A549 (cell line): ENCODE results near the gene RTN4RL1. TPM values are rescaled to one million over a fixed set of nuclear protein-coding genes. Genes with fewer than 3 reads are reported as not detected.

ENCODE experiments used
- ATAC-seq, 2 experiments: fragments of 200-7000 bp in 1 of 2; fragments of >200 bp in 1 of 2; cut with Nextera tagmentation in 1 of 2; cut with Tn5 transposase in 1 of 2; 3 replicates each; pipeline versions ENCODE4 v1.8.0 to v1.9.1; 2018 to 2020; ENCODE audit warnings: mild to moderate bottlenecking in 1 of 2, moderate library complexity in 1 of 2
- CTCF ChIA-PET: fragments of 300-600 bp; sonication (Branson Sonifier 250); formaldehyde crosslinking; extraction: SDS; loops from one replicate; lab custom pipeline; 2021; ENCODE audit warnings: antibody characterized with exemption, inconsistent platforms; lab: Yijun Ruan, JAX
- POLR2A ChIA-PET: fragments of 350-600 bp; formaldehyde crosslinking; extraction: SDS; loops from one replicate; lab custom pipeline; 2021; ENCODE audit warnings: antibody characterized with exemption, inconsistent platforms; lab: Yijun Ruan, JAX
- DNase-seq, 2 experiments: peaks; one replicate each; pipeline versions ENCODE4 v3.0.0 to v3.0.0-alpha.2; 2011 to 2016; ENCODE audit warnings: low read depth in 1 of 2, low spot score in 1 of 2
- FAIRE-seq: peaks from 2 replicates; lab custom pipeline; 2011; peaks lifted over from hg19 to GRCh38; lab: Jason Lieb, UNC
- H3K27ac ChIP-seq, 2 experiments: fragments of >200 bp; sonication (Bioruptor Twin); formaldehyde crosslinking; 3 replicates each; pipeline ENCODE4 v1.5.1; 2016 to 2017
- H3K4me1 ChIP-seq: fragments of >200 bp; sonication (Bioruptor Twin); formaldehyde crosslinking; 3 replicates; pipeline ENCODE4 v1.6.1; 2016
- H3K4me2 ChIP-seq: fragments of >200 bp; sonication (Bioruptor Twin); formaldehyde crosslinking; 3 replicates; pipeline ENCODE4 v1.6.1; 2016
- H3K4me3 ChIP-seq: fragments of >200 bp; sonication (Bioruptor Twin); formaldehyde crosslinking; 3 replicates; pipeline ENCODE4 v1.5.1; 2016
- H3K9me3 ChIP-seq: fragments of >200 bp; sonication (Bioruptor Twin); formaldehyde crosslinking; 3 replicates; pipeline ENCODE4 v1.6.1; 2016
- CBX8 ChIP-seq: fragments of 200-600 bp; sonication (generic); IDR thresholded peaks from 2 replicates; pipeline ENCODE4 v1.6.1; 2016
- CEBPB ChIP-seq, 2 experiments: fragments of >200 bp in 1 of 2; sonication (Bioruptor Twin) in 1 of 2; formaldehyde crosslinking in 1 of 2; IDR thresholded peaks; 2 replicates each; pipeline ENCODE4 v1.6.1; 2012 to 2016
- CHD2 ChIP-seq: fragments of 150-350 bp; IDR thresholded peaks from 2 replicates; pipeline ENCODE4 v1.6.1; 2014; ENCODE audit warnings: low read length; ENCODE audit not compliant: partially characterized antibody
- CHD4 ChIP-seq: fragments of 200-600 bp; sonication (generic); IDR thresholded peaks from 2 replicates; pipeline ENCODE4 v1.6.1; 2016; ENCODE audit warnings: antibody characterized with exemption, mild to moderate bottlenecking, borderline replicate concordance
- CTCF ChIP-seq: fragments of >200 bp; sonication (Bioruptor Twin); formaldehyde crosslinking; IDR thresholded peaks from 3 replicates; pipeline ENCODE4 v1.5.1; 2016
- EHMT2 ChIP-seq: fragments of 200-600 bp; sonication (generic); IDR thresholded peaks from 2 replicates; pipeline ENCODE4 v1.6.1; 2016; ENCODE audit warnings: antibody characterized with exemption, low read depth, mild to moderate bottlenecking, moderate library complexity
- EP300 ChIP-seq, 2 experiments: fragments of >200 bp; sonication (Bioruptor Twin); formaldehyde crosslinking; IDR thresholded peaks; 2 replicates in 1 of 2; 3 replicates in 1 of 2; pipeline ENCODE4 v1.6.1; 2016 to 2017
- ESRRA ChIP-seq: fragments of 150-350 bp; IDR thresholded peaks from 2 replicates; pipeline ENCODE4 v1.6.1; 2014; ENCODE audit warnings: mild to moderate bottlenecking, low read length, borderline replicate concordance
- FOXS1 ChIP-seq: fragments of 250-450 bp; sonication (Bioruptor Pico); IDR thresholded peaks from 2 replicates; pipeline ENCODE4 v1.5.0; 2020; ENCODE audit warnings: mild to moderate bottlenecking, moderate library complexity
- GATA3 ChIP-seq: IDR thresholded peaks from 2 replicates; pipeline ENCODE4 v1.6.1; 2012; ENCODE audit warnings: borderline replicate concordance
- HEYL ChIP-seq: fragments of 250-450 bp; sonication (Bioruptor Pico); IDR thresholded peaks from 2 replicates; pipeline ENCODE4 v1.8.0; 2021; ENCODE audit warnings: mild to moderate bottlenecking, moderate library complexity
- HMGXB4 ChIP-seq: fragments of 250-450 bp; sonication (Bioruptor Pico); IDR thresholded peaks from 2 replicates; pipeline ENCODE4 v1.5.0; 2021; ENCODE audit warnings: mild to moderate bottlenecking, moderate library complexity, borderline replicate concordance
- HOXA7 ChIP-seq: fragments of 250-450 bp; sonication (Bioruptor Pico); IDR thresholded peaks from 2 replicates; pipeline ENCODE4 v1.5.0; 2020; ENCODE audit warnings: mild to moderate bottlenecking, moderate library complexity
- JUN ChIP-seq, 2 experiments: fragments of >200 bp; sonication (Bioruptor Twin); formaldehyde crosslinking; IDR thresholded peaks; 2 replicates in 1 of 2; 3 replicates in 1 of 2; pipeline ENCODE4 v1.6.1; 2016 to 2017
- KDM5A ChIP-seq: fragments of 200-600 bp; sonication (generic); IDR thresholded peaks from 2 replicates; pipeline ENCODE4 v1.6.1; 2016; ENCODE audit warnings: antibody characterized with exemption, mild to moderate bottlenecking
- MAFK ChIP-seq: fragments of 450-650 bp; IDR thresholded peaks from 2 replicates; pipeline ENCODE4 v1.6.1; 2014; ENCODE audit not compliant: partially characterized antibody
- MAX ChIP-seq: IDR thresholded peaks from 2 replicates; pipeline ENCODE4 v1.6.1; 2012
- NFE2L2 ChIP-seq: fragments of 150-350 bp; conservative IDR thresholded peaks from 2 replicates; pipeline ENCODE4 v1.6.1; 2014; ENCODE audit warnings: low read length
- NR3C1 ChIP-seq: fragments of >200 bp; sonication (Bioruptor Twin); formaldehyde crosslinking; IDR thresholded peaks from 3 replicates; pipeline ENCODE4 v1.6.1; 2017
- RCOR1 ChIP-seq: fragments of 150-350 bp; IDR thresholded peaks from 2 replicates; pipeline ENCODE4 v1.6.1; 2014; ENCODE audit warnings: antibody characterized with exemption, low read length, low read depth
- RFX5 ChIP-seq: fragments of 450-650 bp; IDR thresholded peaks from 2 replicates; pipeline ENCODE4 v1.7.1; 2014; ENCODE audit warnings: antibody characterized with exemption, mild to moderate bottlenecking, moderate library complexity
- TP53 ChIP-seq: fragments of 250-450 bp; sonication (Bioruptor Pico); IDR thresholded peaks from 2 replicates; pipeline ENCODE4 v1.5.0; 2021; ENCODE audit warnings: mild to moderate bottlenecking, moderate library complexity
- ZC3H11A ChIP-seq: fragments of 450-650 bp; IDR thresholded peaks from 2 replicates; pipeline ENCODE4 v1.6.1; 2014; ENCODE audit warnings: antibody characterized with exemption, mild to moderate bottlenecking
- ZFP36 ChIP-seq: fragments of 450-650 bp; IDR thresholded peaks from 2 replicates; pipeline ENCODE4 v1.6.1; 2014; ENCODE audit warnings: borderline replicate concordance; ENCODE audit not compliant: partially characterized antibody
- WGBS: methylation state at CpG from one replicate; pipeline ENCODE4 v1.1.6; 2017; ENCODE audit errors: missing lambda C conversion rate; 5-methylcytosine and 5-hydroxymethylcytosine counted together
- polyA plus RNA-seq, 4 experiments: library from polyadenylated mRNA; depleted of rRNA in 3 of 4; stranded (reverse); fragments of >200 nt; fragmentation: RNase III in 1 of 4; extraction: RNeasy Plus Mini Kit Qiagen cat#74134 plus additional on column Dnase treatment in 1 of 4; gene quantifications; 2 replicates in 3 of 4; 3 replicates in 1 of 4; pipeline ENCODE4 v1.2.3, GENCODE V29; 2011 to 2017
- TF ChIP-seq, protein P1 (sequence below): fragments of 150-350 bp; IDR thresholded peaks from 2 replicates; pipeline ENCODE4 v1.6.1; 2014; ENCODE audit warnings: low read depth, mild to moderate bottlenecking, low read length

Gene RTN4RL1
- polyA plus RNA-seq, 2 of the 4 experiments (the other 2 are of a cell fraction) = 0.39 to 1.5 TPM

- no peak for TF ChIP-seq TP53 (CRISPR knock-in tag)
- no peak for TF ChIP-seq RCOR1
- no peak for TF ChIP-seq JUN (IDR thresholded peaks at IDR 0.05)
- TF ChIP-seq HMGXB4 = no peak
- no peak for TF ChIP-seq KDM5A
- TF ChIP-seq, all 56 proteins: peak for 0
- ATAC-seq (no peak), FAIRE-seq (no peak), DNase-seq (no peak)
- Histone ChIP-seq H3K4me2 (peak overlapping the region; percentile 96; the same call in 2 of the 3 replicates), H3K4me3 (no peak overlapping the region), H3K9me3 (no peaks in the 10 kb centered on the region), H3K4me1 (peaks cover 14% of the 10 kb centered on the region), H3K27ac (no peak overlapping the region)
- WGBS = 87% methylated on average over 16 of the region's 16 CpGs
- POLR2A ChIA-PET = interaction anchor here (3.3 kb wide), 1 partner anchor 115 kb away, joined by 23 read pairs; no protein-coding TSS in a partner anchor
- CTCF ChIA-PET = interaction anchor here (1.0 to 17.0 kb wide), 15 partner anchors 12 to 292 kb away, joined by 3 to 420 read pairs (median 32); partner anchors contain the start of gene OVCA2
Measured at GRCh38 chr17:2023256-2023655, 1.9 kb downstream of the RTN4RL1 start.

DNA sequence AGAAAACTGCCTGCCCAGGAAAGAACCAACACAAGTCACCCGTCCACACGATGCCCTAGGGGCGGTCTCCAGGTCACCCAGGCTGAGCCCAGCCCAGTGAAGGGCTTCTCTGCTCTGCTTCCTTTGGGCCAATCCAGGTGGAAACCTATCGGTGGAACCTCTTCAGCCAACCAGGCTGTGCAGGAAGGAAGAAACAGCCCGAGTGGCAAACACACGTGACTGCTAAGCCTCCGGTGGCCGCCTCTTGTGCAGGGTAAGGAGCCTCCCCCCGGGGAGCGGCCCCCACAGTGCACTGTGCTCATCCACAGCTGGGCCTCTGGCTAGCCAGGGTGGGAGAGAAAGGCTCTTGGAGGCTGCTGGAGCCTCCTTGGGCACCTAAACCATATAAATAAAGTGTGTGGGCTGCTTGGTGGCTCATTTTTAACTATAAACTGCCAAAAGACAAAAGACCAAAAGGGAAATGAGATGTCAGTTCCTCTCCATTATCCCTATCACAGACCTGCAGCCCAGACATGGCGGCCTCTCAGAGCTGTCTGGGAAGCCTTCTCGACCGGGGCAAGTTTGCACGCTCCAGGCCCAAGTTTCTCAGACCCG lies 2.4 kb downstream of the RTN4RL1 start:
- no peak for TF ChIP-seq JUN (IDR thresholded peaks at IDR 0.05)
- TF ChIP-seq NR3C1 = no peak
- TF ChIP-seq, protein P1, sequence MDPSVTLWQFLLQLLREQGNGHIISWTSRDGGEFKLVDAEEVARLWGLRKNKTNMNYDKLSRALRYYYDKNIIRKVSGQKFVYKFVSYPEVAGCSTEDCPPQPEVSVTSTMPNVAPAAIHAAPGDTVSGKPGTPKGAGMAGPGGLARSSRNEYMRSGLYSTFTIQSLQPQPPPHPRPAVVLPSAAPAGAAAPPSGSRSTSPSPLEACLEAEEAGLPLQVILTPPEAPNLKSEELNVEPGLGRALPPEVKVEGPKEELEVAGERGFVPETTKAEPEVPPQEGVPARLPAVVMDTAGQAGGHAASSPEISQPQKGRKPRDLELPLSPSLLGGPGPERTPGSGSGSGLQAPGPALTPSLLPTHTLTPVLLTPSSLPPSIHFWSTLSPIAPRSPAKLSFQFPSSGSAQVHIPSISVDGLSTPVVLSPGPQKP = no peak
- no peak for TF ChIP-seq ZC3H11A
- no peak for TF ChIP-seq EHMT2
- no peak for TF ChIP-seq EP300 (IDR thresholded peaks at IDR 0.05)
- Histone ChIP-seq H3K9me3 (no peaks in the 10 kb centered on the region), H3K4me2 (no peak overlapping the region), H3K4me3 (no peak overlapping the region), H3K4me1 (peaks cover 14% of the 10 kb centered on the region), H3K27ac (no peak overlapping the region)
- ChIA-PET CTCF (interaction anchor here (0.8 to 17.0 kb wide), 12 partner anchors 12 to 222 kb away, joined by 3 to 420 read pairs (median 28); partner anchors contain the start of gene OVCA2), POLR2A (no interaction called here)
- ATAC-seq (no peak), DNase-seq (no peak), FAIRE-seq (no peak)
- WGBS = 84% methylated on average over 15 of the region's 15 CpGs

DNA sequence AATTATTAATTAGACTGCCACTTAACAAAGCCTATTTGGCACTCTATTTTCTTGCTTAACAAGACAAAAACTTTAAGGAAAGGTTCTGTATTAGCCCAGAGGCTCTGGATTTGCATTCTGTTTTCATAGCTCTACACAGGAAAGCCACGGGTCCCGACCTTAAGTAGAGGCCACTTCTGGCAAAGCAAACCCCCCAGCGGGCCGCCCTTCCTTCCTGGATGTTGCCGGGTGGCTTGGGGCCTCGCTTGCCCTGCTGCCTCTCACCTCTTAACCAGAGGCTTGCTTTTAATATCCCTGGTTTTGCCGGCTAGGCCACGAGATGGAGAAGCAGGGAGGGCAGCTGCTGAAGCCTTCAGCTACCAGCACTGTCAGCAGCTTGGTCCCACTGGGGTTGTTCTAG lies 4.4 kb downstream of the RTN4RL1 start:
- ATAC-seq = no peak
- DNase-seq = no peak
- no peak for TF ChIP-seq CHD4
- no peak for TF ChIP-seq ZFP36
- TF ChIP-seq, protein P1 = no peak
- no peak for TF ChIP-seq CBX8
- no peak for TF ChIP-seq MAFK
- no peak for TF ChIP-seq FOXS1 (CRISPR knock-in tag)
- TF ChIP-seq HOXA7 = no peak
- TF ChIP-seq JUN (IDR thresholded peaks at IDR 0.05) = no peak
- no peak for TF ChIP-seq GATA3
- TF ChIP-seq NFE2L2 = no peak
- TF ChIP-seq HEYL = no peak
- no peak for TF ChIP-seq CEBPB (IDR thresholded peaks at IDR 0.05)
- no peak for TF ChIP-seq CHD2
- TF ChIP-seq CTCF = no peak
- TF ChIP-seq MAX = no peak
- no peak for TF ChIP-seq KDM5A
- no peak for TF ChIP-seq ESRRA
- no peak for TF ChIP-seq RFX5
- no peak for TF ChIP-seq HMGXB4
- ChIA-PET POLR2A (no interaction called here), CTCF (interaction anchor here (1.3 to 17.0 kb wide), 7 partner anchors 7 to 132 kb away, joined by 3 to 224 read pairs (median 24); partner anchors contain the start of genes DPH1, OVCA2 and RTN4RL1)
- no peak overlapping the region for H3K4me3 ChIP-seq
- 56% methylated on average over 8 of the region's 8 CpGs for WGBS
- no peak overlapping the region for H3K27ac ChIP-seq
- no peak overlapping the region for H3K4me2 ChIP-seq
- no peak for FAIRE-seq
- H3K9me3 ChIP-seq = no peaks in the 10 kb centered on the region
- peaks cover 14% of the 10 kb centered on the region for H3K4me1 ChIP-seq
